KOPT-K1 (cell line): ENCODE measurements around the gene TVP23A.
"Not testable (repeated sequence)": the region's sequence is repeated elsewhere in the genome, so short reads cannot be mapped to it uniquely, and the experiment has no call there.

ENCODE experiments used
- H3K27ac ChIP-seq: fragments of 200-600 bp; sonication (generic); 2 replicates; pipeline ENCODE4 v1.5.1; 2016; ENCODE audit warnings: antibody characterized with exemption, mild to moderate bottlenecking, low read depth, low read length; ENCODE audit not compliant: poor library complexity, severe bottlenecking
- H3K36me3 ChIP-seq: fragments of 200-600 bp; sonication (generic); 2 replicates; pipeline ENCODE4 v1.5.1; 2017; ENCODE audit warnings: antibody characterized with exemption, mild to moderate bottlenecking, low read length, moderate library complexity; ENCODE audit not compliant: insufficient read depth
- H3K9me3 ChIP-seq: fragments of 200-600 bp; sonication (generic); 2 replicates; pipeline ENCODE4 v1.5.1; 2017; ENCODE audit warnings: antibody characterized with exemption, low read length, mild to moderate bottlenecking; ENCODE audit not compliant: insufficient read depth, poor library complexity, severe bottlenecking

The TVP23A gene

GRCh38 chr16:10754941-10755340 is 63.7 kb downstream of the TVP23A start:
- Histone ChIP-seq H3K9me3 (no peaks in the 10 kb centered on the region), H3K27ac (no peak overlapping the region), H3K36me3 (peaks cover 40% of the 10 kb centered on the region)

- H3K27ac ChIP-seq, result no peak overlapping the region
- peaks cover 40% of the 10 kb centered on the region for H3K36me3 ChIP-seq
- H3K9me3 ChIP-seq, result no peaks in the 10 kb centered on the region
These were observed 64.9 kb downstream of the TVP23A start for GRCh38 chr16:10753670-10754069.

GRCh38 chr16:10752843-10753523 is 65.6 kb downstream of the TVP23A start:
- H3K27ac ChIP-seq, result no peak overlapping the region
- no peaks in the 10 kb centered on the region for H3K9me3 ChIP-seq
- H3K36me3 ChIP-seq, result peaks cover 40% of the 10 kb centered on the region

DNA sequence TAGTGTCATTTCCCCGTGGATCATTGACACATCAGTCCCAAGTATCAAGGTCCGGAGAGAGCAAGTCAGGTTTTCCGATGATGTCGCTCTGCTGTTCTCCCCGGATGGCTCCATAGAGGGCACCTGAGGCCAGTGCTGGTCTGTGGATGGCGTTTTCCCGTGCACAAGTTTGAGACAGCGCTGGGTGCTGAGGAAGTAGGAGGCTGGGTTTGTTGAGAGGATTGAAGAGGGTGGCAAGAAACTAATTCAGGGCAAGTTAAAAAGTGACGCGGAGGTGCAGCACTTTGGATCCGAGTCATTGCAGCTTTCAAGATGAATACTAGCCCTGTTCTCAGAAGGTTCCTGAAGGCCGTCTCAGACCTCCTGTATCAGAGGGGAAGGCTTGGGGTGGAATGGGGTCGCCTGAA is 67.3 kb downstream of the TVP23A start:
- Histone ChIP-seq H3K9me3 (no peaks in the 10 kb centered on the region), H3K27ac (no peak overlapping the region), H3K36me3 (peaks cover 41% of the 10 kb centered on the region; the same call in 1 of the 2 replicates)

DNA sequence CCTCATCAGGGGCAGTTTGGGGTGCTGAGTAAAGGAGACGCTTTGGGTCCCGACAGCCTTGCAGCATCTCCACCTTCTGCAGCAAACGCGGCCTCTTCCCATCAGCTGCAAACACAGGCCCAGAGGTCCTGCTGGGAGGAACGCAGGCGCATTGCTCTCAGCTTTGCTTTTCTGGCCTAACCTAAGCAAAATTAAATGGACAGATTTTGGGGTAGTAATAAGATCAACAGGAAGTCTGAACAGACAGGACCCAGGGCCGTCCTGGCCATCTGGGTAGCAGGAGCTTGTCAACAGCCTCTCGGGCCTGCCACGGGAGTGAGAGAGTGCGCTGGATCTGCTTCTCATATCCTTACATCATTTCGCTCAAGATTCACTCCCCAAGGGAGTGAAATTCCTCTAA is 67.8 kb downstream of the TVP23A start:
- Histone ChIP-seq H3K36me3 (peaks cover 46% of the 10 kb centered on the region; the same call in 1 of the 2 replicates), H3K27ac (no peak overlapping the region), H3K9me3 (no peaks in the 10 kb centered on the region)

DNA sequence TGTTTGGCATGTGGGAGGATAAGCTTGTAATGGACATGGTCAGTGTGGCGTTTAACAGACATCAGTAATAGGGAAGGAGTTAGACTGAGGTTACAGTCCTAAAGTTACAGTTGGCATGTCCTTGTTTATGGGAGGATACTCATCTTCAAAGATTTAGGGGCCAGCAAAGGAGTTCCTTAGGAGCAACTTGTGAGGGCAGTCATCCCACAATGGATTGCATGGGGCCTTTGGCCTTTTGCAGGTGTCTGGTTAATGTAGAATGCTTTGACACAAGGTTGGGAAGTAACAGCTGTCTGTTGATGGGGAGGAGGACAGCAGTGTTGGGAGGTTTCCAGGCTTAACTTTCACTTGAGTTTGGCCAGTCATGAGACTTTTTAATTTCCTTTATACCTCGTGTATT is 72.8 kb downstream of the TVP23A start:
- Histone ChIP-seq H3K36me3 (peaks cover 37% of the 10 kb centered on the region; the same call in 1 of the 2 replicates), H3K27ac (no peak overlapping the region), H3K9me3 (no peaks in the 10 kb centered on the region)

GRCh38 chr16:10744370-10745030 is 74.1 kb downstream of the TVP23A start:
- H3K27ac ChIP-seq, result peak overlapping the region; percentile 96

DNA sequence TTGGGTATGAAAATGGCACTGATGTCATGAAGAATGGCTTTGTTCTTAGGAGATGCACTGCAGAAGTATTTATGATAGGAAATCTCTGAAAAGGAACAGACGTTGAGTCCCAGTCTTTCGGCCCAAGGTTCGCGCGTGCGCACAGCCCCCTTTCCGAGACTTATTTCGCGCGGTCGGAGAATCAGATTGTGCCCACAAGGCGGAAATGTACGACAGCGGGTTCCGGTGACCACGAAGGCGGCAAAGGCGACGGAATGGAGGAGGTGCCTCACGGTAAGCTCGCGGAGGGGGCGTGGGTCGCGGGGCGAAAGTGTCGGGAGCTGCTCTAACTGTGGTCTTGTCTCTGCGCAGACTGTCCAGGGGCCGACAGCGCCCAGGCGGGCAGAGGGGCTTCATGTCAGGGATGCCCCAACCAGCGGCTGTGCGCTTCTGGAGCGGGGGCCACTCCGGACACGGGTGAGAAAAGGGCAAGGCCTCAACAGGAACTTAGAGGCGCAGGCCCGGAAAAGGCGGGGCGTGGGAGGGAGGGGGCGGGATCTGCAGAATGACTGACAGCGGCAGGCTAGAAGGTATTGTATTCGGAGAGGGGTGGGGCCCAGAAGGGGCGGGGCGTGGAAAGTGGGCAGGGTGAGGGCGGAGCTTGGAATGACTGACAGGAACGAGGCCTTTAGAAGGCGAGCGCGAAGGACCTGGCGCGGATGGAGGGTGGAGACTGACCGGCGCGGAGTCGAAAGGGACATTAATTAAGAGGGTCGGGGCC is 74.8 kb downstream of the TVP23A start, which contains the start of gene NUBP1:
TSS of gene NUBP1 (plus strand) at position 233 of the 760 bp plus-strand sequence. CDS start at position 255, 22 bp downstream.
- Histone ChIP-seq H3K27ac (peak within 1 kb of the TSS; percentile 96), H3K36me3 (peaks cover 25% of the 10 kb centered on the region; the same call in 1 of the 2 replicates), H3K9me3 (no peaks in the 10 kb centered on the region)

More at GRCh38 chr16:10744370-10745030, 74.1 kb downstream of the TVP23A start:
- Histone ChIP-seq H3K9me3 (no peaks in the 10 kb centered on the region), H3K36me3 (peaks cover 32% of the 10 kb centered on the region; the same call in 1 of the 2 replicates)

GRCh38 chr16:10743227-10743609 is 75.4 kb downstream of the TVP23A start:
- no peaks in the 10 kb centered on the region for H3K9me3 ChIP-seq
- H3K36me3 ChIP-seq, result peaks cover 19% of the 10 kb centered on the region; the same call in 1 of the 2 replicates
- H3K27ac ChIP-seq, result peak overlapping the region; percentile 96

GRCh38 chr16:10741844-10742243 is 76.8 kb downstream of the TVP23A start:
- no peaks in the 10 kb centered on the region for H3K9me3 ChIP-seq
- peaks cover 8% of the 10 kb centered on the region; the same call in 1 of the 2 replicates for H3K36me3 ChIP-seq
- H3K27ac ChIP-seq, result no peak overlapping the region

DNA sequence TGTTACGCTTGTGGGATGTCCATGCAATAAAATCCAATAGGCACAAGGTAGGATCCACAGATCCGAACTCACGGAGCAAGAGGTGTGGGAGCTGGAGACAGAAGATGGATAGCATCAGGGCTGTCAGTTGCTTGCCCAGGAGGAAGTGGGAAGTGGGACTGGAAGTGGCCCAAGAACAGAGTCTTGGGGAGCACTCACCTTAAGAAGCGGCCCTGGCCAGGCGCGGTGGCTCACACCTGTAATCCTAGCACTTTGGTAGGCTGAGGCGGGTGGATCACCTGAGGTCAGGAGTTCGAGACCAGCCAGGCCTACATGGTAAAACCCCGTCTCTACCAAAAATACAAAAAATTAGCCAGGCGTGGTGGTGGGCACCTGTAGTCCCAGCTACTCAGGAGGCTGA is 77.3 kb downstream of the TVP23A start:
- H3K36me3 ChIP-seq, H3K9me3 ChIP-seq, H3K27ac ChIP-seq: not testable (repeated sequence)

DNA sequence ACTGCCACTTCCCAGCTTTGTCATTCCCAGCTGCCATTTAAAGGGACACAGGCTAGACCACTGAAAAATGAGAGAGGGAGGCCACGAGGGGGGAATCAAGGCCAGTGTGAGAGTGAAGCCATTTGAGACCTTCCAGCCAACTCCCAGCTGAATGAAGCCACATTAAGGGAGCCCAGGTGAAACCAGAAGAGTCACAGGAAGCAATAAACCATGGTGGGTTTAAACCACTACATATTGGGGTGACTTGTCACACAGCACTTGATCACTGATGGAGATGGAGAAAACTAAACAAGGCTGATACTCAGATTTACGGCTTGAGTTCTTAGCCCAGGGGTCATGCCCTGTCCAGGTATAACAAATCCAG is 77.8 kb downstream of the TVP23A start:
- peaks cover 3% of the 10 kb centered on the region; the same call in 1 of the 2 replicates for H3K36me3 ChIP-seq
- no peak overlapping the region for H3K27ac ChIP-seq
- no peaks in the 10 kb centered on the region for H3K9me3 ChIP-seq

DNA sequence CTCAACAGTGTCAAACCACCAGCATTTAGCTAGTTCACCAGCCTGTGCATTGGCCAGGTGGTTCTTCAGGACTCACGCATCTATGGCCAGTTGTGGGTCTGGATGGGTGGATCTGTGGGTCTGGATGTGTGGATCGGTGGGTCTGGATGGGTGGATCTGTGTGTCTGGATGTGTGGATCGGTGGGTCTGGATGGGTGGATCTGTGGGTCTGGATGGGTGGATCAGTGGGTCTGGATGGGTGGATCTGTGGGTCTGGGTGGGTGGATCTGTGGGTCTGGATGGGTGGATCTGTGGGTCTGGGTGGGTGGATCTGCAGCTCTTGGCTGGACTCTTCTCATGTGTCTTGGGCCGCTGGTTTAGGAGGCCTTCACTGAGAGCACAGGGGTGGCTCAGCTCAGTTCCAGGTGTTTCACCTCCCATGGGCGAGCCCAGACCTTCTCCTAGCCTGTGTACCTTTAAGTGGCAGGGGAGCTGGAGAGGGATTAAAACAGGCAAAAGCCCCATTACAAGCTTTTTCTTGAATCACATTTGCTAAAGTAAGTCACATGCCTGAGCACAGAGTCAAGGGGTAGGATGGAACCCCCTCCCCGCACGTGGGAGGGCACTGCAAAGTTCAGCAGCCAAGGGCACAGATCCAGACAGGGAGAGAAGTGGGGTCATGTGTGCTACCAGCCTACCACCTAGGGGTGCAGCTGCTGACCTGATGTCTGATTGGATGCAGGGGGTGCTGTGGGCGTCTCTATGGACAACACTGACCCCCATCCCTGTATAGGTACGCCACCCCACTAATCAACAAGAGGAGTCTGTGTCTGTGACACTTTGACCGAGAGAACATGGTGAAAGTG is 78.4 kb downstream of the TVP23A start:
- Histone ChIP-seq H3K9me3 (no peaks in the 10 kb centered on the region), H3K27ac (no peak overlapping the region), H3K36me3 (no peaks in the 10 kb centered on the region)

DNA sequence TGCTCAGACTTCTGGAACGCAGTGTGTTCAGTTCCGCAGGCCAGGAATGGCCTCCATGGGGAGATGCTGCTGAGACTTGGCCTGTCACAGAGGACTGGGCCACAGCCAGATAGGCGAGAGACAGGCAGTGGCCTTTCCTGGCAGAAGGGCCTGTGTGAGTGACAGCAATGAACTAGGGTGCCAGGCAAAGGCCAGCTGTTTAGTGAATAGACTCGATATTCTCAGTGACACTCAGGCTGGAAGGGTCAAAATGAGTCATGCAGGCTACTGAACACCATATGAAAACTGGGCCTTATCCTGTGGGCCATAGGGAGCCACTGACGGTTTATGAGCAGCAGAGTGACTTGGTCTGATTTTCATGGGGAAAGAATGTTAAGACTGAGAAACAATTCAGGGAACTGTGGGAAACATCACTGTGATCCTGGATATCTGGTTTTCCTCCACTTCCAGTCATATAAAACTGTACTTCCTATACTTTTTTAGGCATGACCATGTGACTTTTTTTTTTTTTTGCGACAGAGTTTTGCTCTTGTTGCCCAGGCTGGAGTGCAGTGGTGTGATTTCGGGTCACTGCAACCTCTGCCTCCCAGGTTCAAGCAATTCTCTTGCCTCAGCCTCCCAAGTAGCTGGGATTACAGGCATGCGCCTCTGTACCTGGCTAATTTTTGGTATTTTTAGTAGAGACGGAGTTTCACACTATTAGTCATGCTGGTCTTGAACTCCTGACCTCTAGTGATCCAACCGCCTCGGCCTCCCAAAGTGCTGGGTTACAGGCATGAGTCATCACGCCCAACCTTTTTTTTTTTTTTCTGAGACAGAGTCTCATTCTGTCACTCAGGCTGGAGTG is 80.1 kb downstream of the TVP23A start:
- no peaks in the 10 kb centered on the region for H3K9me3 ChIP-seq
- no peaks in the 10 kb centered on the region for H3K36me3 ChIP-seq
- H3K27ac ChIP-seq, result no peak overlapping the region
